Osteoblast (primary cell): Measurements from ENCODE around the gene EVPL. TPM values are rescaled to one million over a fixed set of nuclear protein-coding genes. Genes with fewer than 3 reads are reported as not detected.

Source experiments
- DNase-seq: peaks from one replicate; pipeline ENCODE4 v3.0.0; 2011; ENCODE audit warnings: low spot score, mixed read lengths; ENCODE audit not compliant: insufficient read length; ENCODE audit errors: missing footprints
- H2AFZ ChIP-seq: 2 replicates; pipeline ENCODE4 v1.6.0; 2011; ENCODE audit warnings: mild to moderate bottlenecking, low read length
- H3K27ac ChIP-seq: 2 replicates; pipeline ENCODE4 v1.5.1; 2011; ENCODE audit warnings: mild to moderate bottlenecking, low read depth, low read length, moderate library complexity
- H3K27me3 ChIP-seq: 2 replicates; pipeline ENCODE4 v1.6.0; 2012; ENCODE audit warnings: mild to moderate bottlenecking, control low read depth, inconsistent platforms, low read length, moderate library complexity; ENCODE audit not compliant: insufficient read depth
- H3K36me3 ChIP-seq: 2 replicates; pipeline ENCODE4 v1.5.1; 2011; ENCODE audit warnings: mild to moderate bottlenecking, low read length, control low read depth, moderate library complexity; ENCODE audit not compliant: insufficient read depth
- H3K4me1 ChIP-seq: 2 replicates; pipeline ENCODE4 v1.5.1; 2011; ENCODE audit warnings: mild to moderate bottlenecking, low read length, control low read depth, moderate library complexity; ENCODE audit not compliant: insufficient read depth
- H3K4me2 ChIP-seq: 2 replicates; pipeline ENCODE4 v1.6.0; 2011; ENCODE audit warnings: mild to moderate bottlenecking, low read length; ENCODE audit not compliant: insufficient read depth
- H3K4me3 ChIP-seq: fragments of 200-600 bp; sonication (generic); 3 replicates; pipeline ENCODE4 v1.5.1; 2012; ENCODE audit warnings: mild to moderate bottlenecking, low read length, inconsistent platforms; ENCODE audit not compliant: insufficient read depth
- H3K79me2 ChIP-seq: 2 replicates; pipeline ENCODE4 v1.6.0; 2012; ENCODE audit warnings: mild to moderate bottlenecking, low read length, control low read depth, inconsistent platforms; ENCODE audit not compliant: insufficient read depth
- H3K9me3 ChIP-seq: 2 replicates; pipeline ENCODE4 v1.5.1; 2011; ENCODE audit warnings: low read depth, low read length, control low read depth
- H4K20me1 ChIP-seq: 2 replicates; pipeline ENCODE4 v1.6.0; 2012; ENCODE audit warnings: mild to moderate bottlenecking, low read length, control low read depth; ENCODE audit not compliant: insufficient read depth
- CTCF ChIP-seq: IDR thresholded peaks from 2 replicates; pipeline ENCODE4 v1.5.1; 2011; ENCODE audit warnings: mild to moderate bottlenecking, low read depth, low read length, moderate library complexity; ENCODE audit errors: extremely low read depth
- total RNA-seq: library from RNA; depleted of rRNA; stranded (reverse); fragments of >200 nt; gene quantifications from 2 replicates; pipeline ENCODE4 v1.2.3, GENCODE V29; 2012

Gene EVPL
- total RNA-seq, 1 donor: not detected

- peak overlapping the region; percentile 59 for H3K4me2 ChIP-seq
- no peak for TF ChIP-seq CTCF
- H2AFZ ChIP-seq: peak overlapping the region; percentile 42
- no peaks in the 10 kb centered on the region for H3K27me3 ChIP-seq
- H4K20me1 ChIP-seq: no peaks in the 10 kb centered on the region
- H3K4me1 ChIP-seq: peaks cover 11% of the 10 kb centered on the region
- H3K9me3 ChIP-seq: no peaks in the 10 kb centered on the region
- no peaks in the 10 kb centered on the region for H3K79me2 ChIP-seq
- DNase-seq: peak; percentile 97
- peaks cover 2% of the 10 kb centered on the region for H3K36me3 ChIP-seq
- H3K27ac ChIP-seq: peak overlapping the region; percentile 2
- peak overlapping the region; percentile 29 for H3K4me3 ChIP-seq
These were observed 30.2 kb downstream of the EVPL start for GRCh38 chr17:75996665-75997590.

- H3K27ac ChIP-seq: no peak overlapping the region
- H3K4me3 ChIP-seq: no peak overlapping the region
- no peak overlapping the region for H2AFZ ChIP-seq
- peak; percentile 38 for DNase-seq
- no peaks in the 10 kb centered on the region for H3K79me2 ChIP-seq
- H3K27me3 ChIP-seq: no peaks in the 10 kb centered on the region
- no peaks in the 10 kb centered on the region for H3K9me3 ChIP-seq
- no peaks in the 10 kb centered on the region for H4K20me1 ChIP-seq
- H3K4me2 ChIP-seq: no peak overlapping the region
- peaks cover 8% of the 10 kb centered on the region for H3K36me3 ChIP-seq
- no peak for TF ChIP-seq CTCF
- peaks cover 11% of the 10 kb centered on the region for H3K4me1 ChIP-seq
These were observed 31.7 kb downstream of the EVPL start for GRCh38 chr17:75995385-75995925.

GRCh38 chr17:75994802-75995370, 32.2 kb downstream of the EVPL start:
- peaks cover 8% of the 10 kb centered on the region for H3K36me3 ChIP-seq
- no peak overlapping the region for H3K4me2 ChIP-seq
- H3K4me3 ChIP-seq: no peak overlapping the region
- H3K27me3 ChIP-seq: no peaks in the 10 kb centered on the region
- H3K4me1 ChIP-seq: peaks cover 11% of the 10 kb centered on the region
- no peak overlapping the region for H3K27ac ChIP-seq
- H4K20me1 ChIP-seq: no peaks in the 10 kb centered on the region
- no peak overlapping the region for H2AFZ ChIP-seq
- no peaks in the 10 kb centered on the region for H3K79me2 ChIP-seq
- peak; percentile 22 for DNase-seq
- TF ChIP-seq CTCF: no peak
- H3K9me3 ChIP-seq: no peaks in the 10 kb centered on the region

GRCh38 chr17:75991396-75991795, 35.7 kb downstream of the EVPL start:
- H3K4me3 ChIP-seq: no peak overlapping the region
- no peak for DNase-seq
- H2AFZ ChIP-seq: no peak overlapping the region
- H3K9me3 ChIP-seq: no peaks in the 10 kb centered on the region
- H3K27ac ChIP-seq: no peak overlapping the region
- H3K27me3 ChIP-seq: no peaks in the 10 kb centered on the region
- peaks cover under 1% of the 10 kb centered on the region for H3K4me1 ChIP-seq
- H3K36me3 ChIP-seq: peaks cover 8% of the 10 kb centered on the region
- H4K20me1 ChIP-seq: no peaks in the 10 kb centered on the region
- no peak for TF ChIP-seq CTCF
- no peaks in the 10 kb centered on the region for H3K79me2 ChIP-seq
- no peak overlapping the region for H3K4me2 ChIP-seq
